Measurements from ENCODE around the gene FRMD5. TPM values are rescaled to one million over a fixed set of nuclear protein-coding genes. Genes with fewer than 3 reads are reported as not detected.

FRMD5 gene
- total RNA-seq, 4 donors from 2014 or later = 0.40 to 1.5 (median 1.1) TPM; not detected in 1

- no peaks in the 10 kb centered on the region for H3K36me3 ChIP-seq
- no peaks in the 10 kb centered on the region for H3K27me3 ChIP-seq
- no peak overlapping the region for H3K27ac ChIP-seq
- no peak for TF ChIP-seq POLR2A (IDR thresholded peaks at IDR 0.05)
- no peak for TF ChIP-seq EP300 (IDR thresholded peaks at IDR 0.05; ENCODE audit: low read depth)
- H3K4me3 ChIP-seq = no peak overlapping the region
- no peaks in the 10 kb centered on the region for H3K9me3 ChIP-seq
- no peaks in the 10 kb centered on the region for H3K4me1 ChIP-seq
- DNase-seq = no peak
- intact Hi-C loops (cut with DNase I; ENCODE audit: low total_unique reads) = no loop called here
- in situ Hi-C loops (cut with MboI; ENCODE audit: low pct_ligation_motif_present in 1 of 4, low pct_unique_long_range_greater_than_20kb in 1 of 4, low sequenced_read_pairs in 3 of 4) = no loop called here
These were observed 251.6 kb downstream of the FRMD5 start for GRCh38 chr15:43943511-43943910.

- in situ Hi-C loops (cut with MboI; ENCODE audit: low pct_ligation_motif_present in 1 of 4, low pct_unique_long_range_greater_than_20kb in 1 of 4, low sequenced_read_pairs in 3 of 4) = no loop called here
These were observed 252.9 kb downstream of the FRMD5 start for GRCh38 chr15:43942194-43942593.

GRCh38 chr15:43941555-43941954 lies 253.5 kb downstream of the FRMD5 start:
- Histone ChIP-seq H3K36me3 (no peaks in the 10 kb centered on the region), H3K4me3 (no peak overlapping the region), H3K27me3 (no peaks in the 10 kb centered on the region), H3K9me3 (no peaks in the 10 kb centered on the region), H3K27ac (no peak overlapping the region), H3K4me1 (no peaks in the 10 kb centered on the region)
- intact Hi-C loops (cut with DNase I; ENCODE audit: low total_unique reads) = no loop called here
- in situ Hi-C loops (cut with MboI; ENCODE audit: low pct_ligation_motif_present in 1 of 4, low pct_unique_long_range_greater_than_20kb in 1 of 4, low sequenced_read_pairs in 3 of 4) = no loop called here
- peak; percentile 38 for DNase-seq
- no peak for TF ChIP-seq EP300 (IDR thresholded peaks at IDR 0.05; ENCODE audit: low read depth)
- TF ChIP-seq POLR2A (IDR thresholded peaks at IDR 0.05) = no peak
- no peak for TF ChIP-seq CTCF (IDR thresholded peaks at IDR 0.05)
- no peak for TF ChIP-seq POLR2AphosphoS5 (IDR thresholded peaks at IDR 0.05)
- 59 to 67% methylated on average over 3 of the region's 3 CpGs for WGBS, 2 donors (ENCODE audit: low coverage in 1 of 2)

More at GRCh38 chr15:43942194-43942593, 252.9 kb downstream of the FRMD5 start:
- intact Hi-C loops (cut with DNase I; ENCODE audit: low total_unique reads) = no loop called here
- Histone ChIP-seq H3K27me3 (no peaks in the 10 kb centered on the region), H3K9me3 (no peaks in the 10 kb centered on the region), H3K4me3 (no peak overlapping the region), H3K4me1 (no peaks in the 10 kb centered on the region), H3K27ac (no peak overlapping the region), H3K36me3 (no peaks in the 10 kb centered on the region)
- no peak for DNase-seq
- WGBS, 2 donors (ENCODE audit: low coverage in 1 of 2) = 93% methylated on average over 1 of the region's 1 CpG; no CpG with 5 or more reads in 1 of the 2 donors
- no peak for TF ChIP-seq EP300 (IDR thresholded peaks at IDR 0.05; ENCODE audit: low read depth)
- TF ChIP-seq POLR2A (IDR thresholded peaks at IDR 0.05) = no peak
- no peak for TF ChIP-seq POLR2AphosphoS5 (IDR thresholded peaks at IDR 0.05)
- no peak for TF ChIP-seq CTCF (IDR thresholded peaks at IDR 0.05)

- 79% methylated on average over 4 of the region's 4 CpGs; no CpG with 5 or more reads in 1 of the 2 donors for WGBS, 2 donors (ENCODE audit: low coverage in 1 of 2)
These were observed 254.0 kb downstream of the FRMD5 start for GRCh38 chr15:43941071-43941470.

More at GRCh38 chr15:43941071-43941470, 254.0 kb downstream of the FRMD5 start:
- H3K27ac ChIP-seq = no peak overlapping the region
- H3K36me3 ChIP-seq = no peaks in the 10 kb centered on the region
- no peak overlapping the region for H3K4me3 ChIP-seq
- no peaks in the 10 kb centered on the region for H3K4me1 ChIP-seq
- no peak for DNase-seq
- intact Hi-C loops (cut with DNase I; ENCODE audit: low total_unique reads) = no loop called here
- H3K9me3 ChIP-seq = no peaks in the 10 kb centered on the region
- TF ChIP-seq POLR2A (IDR thresholded peaks at IDR 0.05) (no peak), EP300 (IDR thresholded peaks at IDR 0.05; ENCODE audit: low read depth) (no peak), CTCF (IDR thresholded peaks at IDR 0.05) (no peak), POLR2AphosphoS5 (IDR thresholded peaks at IDR 0.05) (no peak)
- in situ Hi-C loops (cut with MboI; ENCODE audit: low pct_ligation_motif_present in 1 of 4, low pct_unique_long_range_greater_than_20kb in 1 of 4, low sequenced_read_pairs in 3 of 4) = no loop called here
- H3K27me3 ChIP-seq = no peaks in the 10 kb centered on the region
